GM23248 (cell line): Measurements from ENCODE around the gene OR51B2. TPM values are rescaled to one million over a fixed set of nuclear protein-coding genes. Genes with fewer than 3 reads are reported as not detected.

ENCODE experiments used
- DNase-seq: peaks from one replicate; pipeline ENCODE4 v3.0.0-alpha.2; 2015
- H2AFZ ChIP-seq: fragments of 200-600 bp; sonication (generic); 2 replicates; pipeline ENCODE4 v1.6.1; 2016; ENCODE audit warnings: antibody characterized with exemption
- H3F3A ChIP-seq: fragments of 200-600 bp; sonication (generic); 2 replicates; pipeline ENCODE4 v1.6.1; 2016; ENCODE audit warnings: mild to moderate bottlenecking, antibody characterized with exemption, mixed run types; ENCODE audit not compliant: insufficient read depth
- H3K27ac ChIP-seq: fragments of 200-600 bp; sonication (generic); 2 replicates; pipeline ENCODE4 v1.5.1; 2016; ENCODE audit warnings: mild to moderate bottlenecking
- H3K27me3 ChIP-seq: fragments of 200-600 bp; sonication (generic); replicated peaks from 2 replicates; pipeline ENCODE4 v1.6.1; 2016; ENCODE audit warnings: mild to moderate bottlenecking; ENCODE audit not compliant: insufficient read depth
- H3K36me3 ChIP-seq: fragments of 200-600 bp; sonication (generic); 2 replicates; pipeline ENCODE4 v1.6.1; 2016; ENCODE audit warnings: low read depth, mild to moderate bottlenecking
- H3K4me1 ChIP-seq: fragments of 200-600 bp; sonication (generic); 2 replicates; pipeline ENCODE4 v1.6.1; 2016; ENCODE audit warnings: mild to moderate bottlenecking; ENCODE audit not compliant: insufficient read depth
- H3K4me2 ChIP-seq: fragments of 200-600 bp; sonication (generic); one replicate; pipeline ENCODE4 v1.6.1; 2016; ENCODE audit warnings: mild to moderate bottlenecking; ENCODE audit not compliant: unreplicated experiment
- H3K4me3 ChIP-seq: fragments of 200-600 bp; sonication (generic); 2 replicates; pipeline ENCODE4 v1.5.1; 2016; ENCODE audit warnings: mild to moderate bottlenecking
- H3K79me2 ChIP-seq: fragments of 200-600 bp; sonication (generic); 2 replicates; pipeline ENCODE4 v1.6.1; 2016; ENCODE audit warnings: mild to moderate bottlenecking; ENCODE audit not compliant: insufficient read depth
- H3K9ac ChIP-seq: fragments of 200-600 bp; sonication (generic); 2 replicates; pipeline ENCODE4 v1.6.1; 2016; ENCODE audit warnings: mild to moderate bottlenecking
- H3K9me2 ChIP-seq: fragments of 200-600 bp; sonication (generic); 2 replicates; pipeline ENCODE4 v1.6.1; 2016; ENCODE audit warnings: mixed run types, mild to moderate bottlenecking, moderate library complexity; ENCODE audit not compliant: insufficient read depth
- H3K9me3 ChIP-seq: fragments of 200-600 bp; sonication (generic); one replicate; pipeline ENCODE4 v1.6.1; 2017; ENCODE audit warnings: low read depth
- H4K20me1 ChIP-seq: fragments of 200-600 bp; sonication (generic); 2 replicates; pipeline ENCODE4 v1.6.0; 2016; ENCODE audit not compliant: insufficient read depth
- EZH2 ChIP-seq: fragments of 200-600 bp; sonication (generic); IDR thresholded peaks from 2 replicates; pipeline ENCODE4 v1.6.1; 2018; ENCODE audit warnings: antibody characterized with exemption, mild to moderate bottlenecking; ENCODE audit not compliant: insufficient read depth, poor library complexity, severe bottlenecking
- EZH2phosphoT487 ChIP-seq: fragments of 200-600 bp; sonication (generic); IDR thresholded peaks from 2 replicates; pipeline ENCODE4 v1.6.1; 2018; ENCODE audit warnings: antibody characterized with exemption, moderate library complexity, mild to moderate bottlenecking, low read depth; ENCODE audit not compliant: insufficient read depth
- WGBS, 2 experiments: methylation state at CpG; one replicate each; pipeline ENCODE4 v1.1.6; 2015 to 2017; ENCODE audit warnings: low lambda C conversion rate in 2 of 2, low coverage in 1 of 2; ENCODE audit errors: missing lambda C conversion rate in 2 of 2; 5-methylcytosine and 5-hydroxymethylcytosine counted together
- in situ Hi-C: fragments of 300-500 bp; cut with MboI; formaldehyde crosslinking; loops from 2 replicates; pipeline ENCODE4 v1.15.0; 2020
- polyA plus RNA-seq: library from polyadenylated mRNA; unstranded; fragments of >200 nt; fragmentation: Nextera tagmentation; extraction: Ambion mirVana; gene quantifications from 2 replicates; pipeline ENCODE4 v1.2.1, GENCODE V29; 2016
- total RNA-seq: library from RNA; depleted of rRNA; stranded (reverse); fragments of >200 nt; shearing (Covaris generic); gene quantifications from 2 replicates; pipeline ENCODE4 v1.2.3, GENCODE V29; 2014

OR51B2 gene
- total and polyA plus RNA-seq, 2 experiments from 2014 or later = not detected

GRCh38 chr11:5351208-5351607 lies 27.1 kb upstream of the OR51B2 start, which contains the start of gene OR51B6:
TSS of gene OR51B6 (plus strand) at chr11:5351508. CDS start at chr11:5351508, 0 bp downstream.
- DNase-seq = no peak
- Histone ChIP-seq H3K4me3 (no peak within 1 kb of the TSS), H3K9ac (no peak within 1 kb of the TSS), H3K27me3 (no peaks in the 10 kb centered on the region), H3K79me2 (no peaks in the 10 kb centered on the region), H2AFZ (no peak within 1 kb of the TSS), H3F3A (no peaks in the 10 kb centered on the region), H3K27ac (no peak within 1 kb of the TSS), H3K36me3 (no peaks in the 10 kb centered on the region), H3K9me2 (no peaks in the 10 kb centered on the region), H3K4me1 (no peaks in the 10 kb centered on the region), H3K4me2 (no peak within 1 kb of the TSS), H3K9me3 (no peaks in the 10 kb centered on the region), H4K20me1 (no peaks in the 10 kb centered on the region)
- 23 to 40% methylated on average over 1 of the region's 1 CpG for WGBS, 2 experiments
- TF ChIP-seq EZH2phosphoT487 (no peak), EZH2 (no peak)
- in situ Hi-C loops = no loop called here

GRCh38 chr11:5349550-5349949 lies 25.5 kb upstream of the OR51B2 start:
- no peak overlapping the region for H3K9ac ChIP-seq
- H3K9me2 ChIP-seq = peaks cover 3% of the 10 kb centered on the region; the same call in 1 of the 2 replicates
- H3K27me3 ChIP-seq = no peaks in the 10 kb centered on the region
- WGBS, 2 experiments = 44 to 55% methylated on average over 1 of the region's 1 CpG
- no peak overlapping the region for H3K27ac ChIP-seq
- TF ChIP-seq EZH2phosphoT487 (no peak), EZH2 (no peak)
- no peaks in the 10 kb centered on the region for H3K4me1 ChIP-seq
- H3K4me2 ChIP-seq = no peak overlapping the region
- H3K4me3 ChIP-seq = no peak overlapping the region
- H3K36me3 ChIP-seq = no peaks in the 10 kb centered on the region
- H3F3A ChIP-seq = no peaks in the 10 kb centered on the region
- no peak for DNase-seq
- H2AFZ ChIP-seq = no peak overlapping the region
- H3K9me3 ChIP-seq = no peaks in the 10 kb centered on the region
- no peaks in the 10 kb centered on the region for H3K79me2 ChIP-seq
- in situ Hi-C loops = no loop called here
- no peaks in the 10 kb centered on the region for H4K20me1 ChIP-seq

GRCh38 chr11:5348551-5349194 lies 24.6 kb upstream of the OR51B2 start:
- in situ Hi-C loops = no loop called here
- 29 to 35% methylated on average over 3 of the region's 3 CpGs for WGBS, 2 experiments
- no peaks in the 10 kb centered on the region for H3K36me3 ChIP-seq

GRCh38 chr11:5345831-5346230 lies 21.7 kb upstream of the OR51B2 start:
- no peaks in the 10 kb centered on the region for H3K9me3 ChIP-seq
- TF ChIP-seq EZH2phosphoT487 (no peak), EZH2 (no peak)
- no peak overlapping the region for H3K9ac ChIP-seq
- H3K4me3 ChIP-seq = no peak overlapping the region
- H4K20me1 ChIP-seq = no peaks in the 10 kb centered on the region
- H3K4me2 ChIP-seq = no peak overlapping the region
- H3K79me2 ChIP-seq = no peaks in the 10 kb centered on the region
- DNase-seq = no peak
- no peaks in the 10 kb centered on the region for H3K36me3 ChIP-seq
- in situ Hi-C loops = no loop called here
- no peak overlapping the region for H3K27ac ChIP-seq
- H3K9me2 ChIP-seq = peaks cover 3% of the 10 kb centered on the region; the same call in 1 of the 2 replicates
- no peak overlapping the region for H2AFZ ChIP-seq
- H3K4me1 ChIP-seq = peaks cover 6% of the 10 kb centered on the region
- no peaks in the 10 kb centered on the region for H3F3A ChIP-seq
- no peaks in the 10 kb centered on the region for H3K27me3 ChIP-seq
- 52 to 68% methylated on average over 3 of the region's 3 CpGs for WGBS, 2 experiments

More at GRCh38 chr11:5348551-5349194, 24.6 kb upstream of the OR51B2 start:
- TF ChIP-seq EZH2 = no peak
- no peak for TF ChIP-seq EZH2phosphoT487
- no peaks in the 10 kb centered on the region for H3F3A ChIP-seq
- peaks cover 3% of the 10 kb centered on the region; the same call in 1 of the 2 replicates for H3K9me2 ChIP-seq
- H3K79me2 ChIP-seq = no peaks in the 10 kb centered on the region
- no peak for DNase-seq
- no peaks in the 10 kb centered on the region for H3K9me3 ChIP-seq
- H3K4me2 ChIP-seq = no peak overlapping the region
- H3K9ac ChIP-seq = no peak overlapping the region
- no peaks in the 10 kb centered on the region for H4K20me1 ChIP-seq
- no peak overlapping the region for H2AFZ ChIP-seq
- peaks cover 1% of the 10 kb centered on the region for H3K4me1 ChIP-seq
- no peaks in the 10 kb centered on the region for H3K27me3 ChIP-seq
- no peak overlapping the region for H3K4me3 ChIP-seq
- H3K27ac ChIP-seq = no peak overlapping the region
